GM19455 (cell line): ENCODE measurements around the gene SCUBE2.

Experiments used
- ATAC-seq: cut with Tn5 transposase; IDR thresholded peaks from one replicate; pipeline ENCODE4 v1.9.1; 2021; ENCODE audit not compliant: unreplicated experiment

The SCUBE2 gene

DNA sequence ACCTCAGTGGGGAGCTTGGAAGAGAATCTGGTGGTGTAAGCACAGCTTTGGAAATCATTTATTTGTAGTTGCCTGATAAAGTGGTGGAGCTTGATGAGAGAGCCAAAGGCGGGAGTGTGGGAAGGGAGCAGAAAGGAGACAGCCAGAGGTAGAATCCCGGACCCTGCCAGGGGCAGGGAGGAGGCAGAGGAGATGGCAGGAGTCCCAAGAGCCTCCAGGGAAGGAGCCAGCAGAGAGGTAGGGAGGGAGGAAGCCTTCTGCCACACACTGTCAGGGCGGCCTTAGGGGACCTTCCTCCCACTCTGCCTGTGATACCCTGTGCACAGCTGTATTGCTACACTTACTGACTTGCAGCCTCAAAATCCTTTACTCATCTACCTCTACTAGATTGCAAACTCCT, 15.4 kb downstream of the SCUBE2 start:
- ATAC-seq = no peak

DNA sequence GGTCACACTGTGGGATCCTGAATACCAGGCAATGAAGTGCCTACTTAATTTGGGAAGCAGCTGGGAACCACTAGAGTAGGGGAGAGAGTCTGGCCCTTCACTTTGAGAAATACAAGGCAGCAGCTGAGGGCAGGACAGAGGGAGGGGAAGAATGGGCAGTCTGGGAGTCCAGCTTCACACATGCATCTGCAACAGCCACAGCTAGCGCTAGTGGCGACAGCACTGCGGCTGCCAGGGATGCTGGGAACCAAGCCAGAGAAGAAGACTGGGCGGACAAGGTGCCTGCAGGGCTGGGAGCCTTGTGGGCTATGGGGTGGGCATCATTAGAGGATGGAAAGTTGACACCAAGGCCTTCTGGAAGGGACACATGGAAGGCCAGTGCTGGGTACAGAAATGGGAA, 15.8 kb downstream of the SCUBE2 start:
- no peak for ATAC-seq

DNA sequence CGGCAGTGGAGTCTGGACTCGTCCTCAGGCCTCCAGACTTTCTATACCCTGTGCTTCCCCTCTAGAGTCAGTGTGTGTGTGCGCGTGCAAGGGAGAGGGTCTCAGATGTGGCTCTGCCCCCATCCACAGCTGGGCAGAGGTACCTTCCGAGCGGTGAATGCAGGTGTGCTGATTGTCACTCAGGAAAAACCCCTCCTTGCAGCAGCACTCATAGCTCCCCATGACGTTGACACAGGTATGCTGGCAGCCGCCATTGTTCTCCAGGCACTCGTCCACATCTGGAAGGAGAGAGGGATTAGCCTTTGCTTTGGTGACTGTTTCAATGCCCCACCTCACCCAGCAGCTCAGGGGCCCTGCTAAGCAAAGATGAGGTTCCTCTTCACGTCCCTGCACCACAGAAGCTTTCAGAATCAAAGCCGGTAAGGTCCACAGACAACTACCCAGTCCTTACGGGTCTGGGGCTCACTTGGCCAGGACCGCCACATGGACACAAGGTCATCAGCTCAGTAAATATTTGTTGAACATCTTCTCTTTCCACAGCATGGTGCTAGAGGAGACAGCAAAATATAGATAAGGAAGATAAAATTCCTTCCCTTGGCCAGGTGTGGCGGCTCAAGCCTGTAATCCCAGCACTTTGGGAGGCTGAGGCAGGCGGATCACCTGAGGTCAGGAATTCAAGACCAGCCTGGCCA, 16.9 kb downstream of the SCUBE2 start:
- ATAC-seq = no peak

DNA sequence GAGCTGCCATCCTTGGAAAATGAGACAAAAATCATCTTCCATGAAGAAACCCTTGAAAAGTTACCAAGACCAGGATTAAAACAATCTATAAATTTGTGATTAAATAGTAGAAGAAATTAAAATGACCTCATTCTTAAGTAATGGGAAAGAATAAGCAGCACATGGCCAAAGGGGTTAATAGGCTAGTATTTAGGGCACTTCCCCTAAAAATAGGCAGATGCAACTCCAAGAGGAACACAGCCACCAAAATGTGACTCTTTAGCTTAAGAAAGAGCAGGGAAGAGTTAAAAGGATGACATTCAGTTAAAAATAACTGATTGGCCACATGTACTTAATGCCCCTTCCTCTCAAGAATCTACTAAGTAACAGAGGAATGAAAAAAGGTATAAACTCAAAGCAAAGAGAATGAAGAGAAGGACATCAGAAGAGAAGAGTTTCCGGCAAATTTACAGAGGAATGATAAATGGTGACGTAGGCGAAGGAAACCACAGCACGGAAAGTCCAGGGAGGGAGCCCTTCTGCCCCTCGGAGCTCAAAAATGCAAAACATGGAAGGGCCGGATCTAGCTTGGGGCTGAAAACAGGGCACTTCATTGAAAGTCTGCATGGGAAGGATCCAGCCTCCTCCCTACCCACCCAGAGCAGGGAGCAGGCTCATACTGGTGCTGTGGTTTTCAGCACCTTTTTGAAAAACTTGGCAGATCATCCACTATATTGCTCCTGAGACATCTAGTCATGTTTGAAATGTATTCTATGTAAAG, 17.8 kb downstream of the SCUBE2 start:
- no peak for ATAC-seq

DNA sequence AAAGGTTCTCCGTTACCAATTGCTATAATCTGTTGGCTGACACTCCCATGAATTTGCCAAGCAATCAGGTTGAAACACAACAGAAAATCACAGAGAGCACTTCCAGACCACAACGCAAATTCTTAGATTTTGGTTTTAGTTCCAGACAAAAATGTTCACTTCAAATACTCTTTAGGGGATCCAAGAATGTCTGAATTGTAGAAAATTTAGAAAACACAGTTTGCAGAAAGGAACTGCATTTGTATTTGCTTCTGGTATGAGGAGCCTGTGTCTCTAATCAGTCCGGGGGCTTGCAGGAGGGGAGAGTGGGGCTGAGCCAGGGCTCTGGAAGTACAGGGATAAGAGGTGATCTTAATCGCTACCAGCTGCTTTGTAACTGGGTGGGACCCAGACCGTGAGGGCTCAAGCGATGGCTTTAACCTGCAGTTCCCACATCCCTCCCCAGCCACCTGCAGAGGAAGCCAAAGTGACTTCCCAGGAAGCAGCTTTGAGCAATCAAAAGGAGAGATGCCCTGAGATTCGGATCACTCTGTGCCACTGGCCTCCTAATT, 18.7 kb downstream of the SCUBE2 start:
- ATAC-seq = no peak

DNA sequence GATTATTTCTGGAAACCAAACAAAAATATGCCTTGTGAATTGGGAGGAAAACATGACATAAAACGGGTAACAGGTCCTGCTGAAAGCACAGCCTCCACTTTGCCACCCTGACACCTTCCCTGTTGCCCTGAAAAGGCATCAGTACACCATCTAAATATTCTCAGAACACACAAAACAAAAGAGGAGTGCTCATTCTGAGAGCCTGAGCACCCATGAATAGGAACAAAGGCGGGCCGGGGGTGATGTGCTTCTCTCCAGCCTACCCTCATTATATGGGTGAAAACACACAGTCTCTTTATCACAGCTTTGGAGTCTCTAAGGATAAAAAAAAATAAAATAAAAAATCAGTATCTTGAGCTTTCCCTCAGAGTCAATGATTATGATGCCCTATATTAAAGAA, 19.7 kb downstream of the SCUBE2 start:
- no peak for ATAC-seq

DNA sequence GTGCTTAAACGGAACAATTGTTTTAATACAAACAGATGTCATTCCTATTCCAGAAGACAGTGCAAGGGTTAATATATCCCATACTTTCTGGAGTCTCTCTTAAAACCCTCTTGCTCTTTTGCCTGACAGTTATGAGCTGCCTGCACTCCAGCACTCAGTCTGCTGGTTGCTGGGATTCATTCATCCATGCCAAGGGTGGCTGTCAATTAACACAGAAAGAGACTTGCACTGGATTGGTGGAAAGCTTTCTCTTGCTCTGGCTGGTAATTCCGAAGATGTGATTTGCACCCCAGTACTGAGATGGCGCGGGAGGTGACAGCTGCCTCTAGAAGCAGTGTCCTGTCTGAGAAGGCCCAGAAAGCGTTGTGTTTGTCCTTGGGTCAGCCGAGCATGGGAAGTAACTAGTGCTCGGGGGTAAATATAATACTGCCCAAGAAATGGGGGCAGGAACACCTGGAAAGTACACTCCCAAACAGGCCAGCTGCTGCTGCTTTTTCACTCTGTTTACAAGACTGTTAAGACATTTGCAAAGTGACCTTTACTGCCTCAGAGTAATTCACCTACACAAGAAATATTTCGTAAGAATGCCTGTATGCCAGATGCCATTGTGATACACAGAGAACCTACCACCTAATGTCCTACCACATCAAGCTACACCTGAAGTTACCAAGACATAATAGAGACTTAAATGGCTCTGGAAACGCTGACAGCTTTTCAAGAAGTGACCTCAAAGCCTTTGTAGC, 20.5 kb downstream of the SCUBE2 start:
- no peak for ATAC-seq

DNA sequence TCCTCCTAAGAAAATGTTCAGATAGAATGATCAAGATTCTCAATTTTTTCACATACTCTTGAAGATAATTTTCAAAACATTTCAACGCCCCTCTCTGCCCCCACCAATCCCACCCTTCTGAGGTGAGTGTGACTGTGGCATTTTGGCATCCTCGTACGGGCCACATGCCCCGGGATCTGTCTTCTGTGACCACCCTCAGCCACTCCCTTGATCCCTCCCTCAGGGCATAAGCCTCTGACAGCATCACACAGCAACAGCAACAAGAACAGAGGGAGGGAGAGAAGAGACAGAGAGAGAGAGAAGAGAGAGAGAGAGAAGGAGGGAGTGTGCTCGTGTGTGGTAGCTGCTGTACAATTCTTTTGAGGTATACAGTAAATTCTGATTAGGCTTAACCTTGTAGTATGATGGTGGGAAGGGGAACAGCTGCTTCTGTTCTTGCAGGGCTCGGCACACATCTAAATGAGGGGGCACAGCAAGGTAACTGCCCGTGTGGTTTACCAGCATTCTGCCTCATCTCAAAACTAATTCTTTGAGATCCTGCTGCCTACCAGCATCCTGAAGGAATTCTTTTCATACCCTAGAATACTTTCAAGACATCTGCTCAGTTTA, 21.4 kb downstream of the SCUBE2 start:
- no peak for ATAC-seq

DNA sequence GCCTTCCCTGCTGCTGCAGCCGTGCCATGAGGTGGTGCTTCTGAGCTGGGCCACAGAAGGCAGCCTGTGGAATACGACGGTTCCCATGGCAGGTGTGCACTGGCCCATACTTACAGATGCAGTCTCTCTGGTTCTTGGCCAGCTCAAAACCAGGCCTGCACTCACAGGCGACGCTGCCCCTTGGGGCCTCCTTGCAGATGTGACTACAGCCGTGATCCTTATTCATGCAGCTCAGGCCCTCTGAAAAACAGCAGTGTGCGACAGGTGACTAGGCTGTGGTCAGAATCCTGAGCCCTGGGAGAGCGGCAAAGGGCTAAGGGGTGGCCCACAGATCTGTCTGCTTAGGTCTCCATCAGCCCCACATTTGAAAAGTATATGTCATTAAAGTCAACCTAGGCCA, 22.1 kb downstream of the SCUBE2 start:
- no peak for ATAC-seq

DNA sequence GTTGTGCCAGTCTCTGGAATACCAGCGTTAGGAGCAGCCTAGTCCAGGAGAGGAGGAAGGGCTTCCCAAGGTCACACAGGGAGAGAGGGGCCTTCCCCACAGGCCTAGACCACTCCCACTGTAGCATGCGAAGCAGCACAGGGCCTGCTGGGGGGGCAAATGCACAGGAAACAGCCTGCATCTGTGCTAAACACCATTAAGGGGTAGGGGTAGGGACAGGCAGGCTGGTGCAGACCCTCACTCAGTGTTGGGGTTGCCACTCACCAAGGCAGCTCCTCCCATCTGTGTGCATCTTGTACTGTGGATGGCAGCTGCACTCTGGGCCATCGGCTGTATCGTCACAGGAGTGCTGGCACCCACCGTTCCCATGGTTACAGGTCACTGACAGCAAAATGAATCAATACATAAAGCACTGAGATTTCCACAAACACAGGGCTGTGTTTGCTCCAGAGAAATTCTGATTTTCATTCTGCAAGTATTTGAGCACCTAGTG, 24.9 kb downstream of the SCUBE2 start:
- no peak for ATAC-seq

DNA sequence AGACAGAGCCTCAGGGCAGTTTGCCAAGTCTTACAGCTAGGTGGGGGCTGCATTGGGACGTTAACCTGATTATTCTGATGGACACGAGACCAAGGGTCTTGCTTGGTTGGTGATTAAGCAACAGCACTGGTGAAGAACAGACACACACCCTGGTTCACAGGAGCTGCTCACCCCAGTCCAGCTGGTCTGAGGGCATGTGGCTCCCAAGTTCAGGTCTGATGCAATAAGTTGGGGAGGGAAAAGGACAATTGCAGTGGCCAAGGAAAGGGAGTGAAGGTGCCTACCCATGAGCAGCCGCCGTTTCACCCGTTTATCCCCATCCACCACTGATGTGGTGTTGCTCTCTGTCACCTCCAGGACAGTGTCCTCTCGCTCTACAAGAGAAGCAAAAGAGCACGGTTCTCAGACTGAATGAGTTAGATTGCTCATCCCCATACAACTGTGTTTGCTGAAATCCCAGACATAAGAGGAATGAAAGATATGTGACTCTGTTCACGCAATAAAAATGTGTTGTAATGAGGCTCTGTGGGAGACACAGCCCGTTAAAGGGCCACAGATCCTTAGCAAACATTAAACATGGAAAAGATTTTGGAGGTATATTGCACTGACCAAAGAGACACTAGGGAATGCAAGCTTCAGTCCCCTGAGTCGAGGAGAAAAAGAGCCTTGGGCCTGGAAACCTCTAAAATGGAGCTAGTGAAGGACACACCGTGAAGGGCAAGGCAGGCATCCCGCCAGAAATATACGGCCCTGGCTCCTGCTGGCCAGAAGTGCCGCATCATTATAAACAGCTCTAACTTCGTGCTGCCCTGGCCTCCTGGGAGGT, 25.6 kb downstream of the SCUBE2 start:
- no peak for ATAC-seq

DNA sequence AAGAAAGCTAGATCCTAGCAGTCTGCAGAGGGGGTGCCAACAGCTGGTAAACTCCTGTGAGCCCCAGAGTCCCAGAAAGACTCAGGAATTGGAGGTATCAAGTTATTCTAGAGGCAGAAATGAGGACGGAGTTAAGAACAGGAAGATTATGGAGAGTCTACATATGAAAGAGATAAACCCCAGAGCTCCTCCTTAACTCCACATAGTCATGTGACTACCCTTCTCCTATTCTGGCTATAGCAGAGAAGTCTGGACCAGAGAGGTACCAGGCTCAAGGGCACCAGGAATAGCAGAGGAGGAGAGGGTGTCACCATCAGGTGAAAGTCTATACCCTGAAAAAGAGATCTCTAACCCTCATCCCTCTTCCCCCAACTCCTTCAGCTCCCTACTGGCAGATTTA, 29.6 kb downstream of the SCUBE2 start:
- no peak for ATAC-seq

DNA sequence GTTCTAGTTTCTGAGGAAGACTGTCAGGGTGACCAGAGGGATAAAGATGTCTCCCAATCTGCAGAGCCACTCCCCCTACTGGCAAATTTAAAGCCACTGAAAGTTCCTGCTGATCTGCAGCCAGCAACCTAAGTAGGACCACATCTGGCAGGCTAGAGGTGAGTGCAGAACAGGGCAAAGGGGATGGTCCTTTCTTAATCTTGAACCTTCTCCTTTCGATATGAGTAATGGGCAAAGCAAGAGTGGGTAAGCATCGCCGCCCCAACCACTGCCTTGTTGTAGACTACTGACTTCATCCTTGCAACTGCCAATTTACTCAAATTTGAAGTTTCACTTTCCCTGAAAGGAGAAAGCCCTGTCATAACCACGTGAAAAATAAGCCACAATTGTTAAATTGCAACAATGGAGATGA, 30.7 kb downstream of the SCUBE2 start:
- peak; percentile 94 for ATAC-seq

DNA sequence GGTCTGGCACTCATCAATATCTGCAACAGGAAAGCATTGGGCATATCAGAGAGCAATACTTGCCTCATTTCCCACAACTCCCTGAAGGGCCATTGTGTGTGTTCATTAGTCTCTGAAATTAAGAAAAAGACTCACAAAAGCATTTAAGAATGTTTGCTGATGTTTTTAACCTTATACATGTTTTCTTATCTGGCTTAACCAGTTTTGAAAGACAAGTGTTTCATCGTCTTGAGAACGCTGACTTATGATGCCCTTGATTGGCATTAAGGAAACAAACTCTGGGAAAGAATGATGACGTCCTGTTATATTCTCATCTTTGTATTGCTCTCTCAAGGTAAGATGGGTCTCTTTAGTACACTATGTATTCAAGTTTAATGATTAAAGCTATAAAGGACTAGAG, 32.0 kb downstream of the SCUBE2 start:
- no peak for ATAC-seq

DNA sequence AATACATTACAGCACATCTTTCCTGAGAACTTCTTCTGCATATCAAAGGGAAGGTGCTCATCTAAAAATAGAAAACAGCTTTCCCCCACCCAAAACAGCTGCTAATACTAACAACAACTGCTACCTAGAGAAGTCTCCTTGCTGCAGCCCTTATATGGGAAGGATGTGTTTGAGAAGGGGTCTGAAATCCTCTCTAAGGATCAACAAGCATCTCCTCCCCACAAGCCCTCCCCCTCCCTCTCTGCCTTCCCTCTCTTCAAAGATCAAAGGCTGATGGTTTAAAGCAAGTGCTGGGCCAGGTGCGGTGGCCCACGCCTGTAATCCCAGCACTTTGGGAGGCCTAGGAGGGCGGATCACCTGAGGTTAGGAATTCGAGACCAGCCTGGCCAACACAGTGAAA, 33.5 kb downstream of the SCUBE2 start:
- ATAC-seq = no peak

DNA sequence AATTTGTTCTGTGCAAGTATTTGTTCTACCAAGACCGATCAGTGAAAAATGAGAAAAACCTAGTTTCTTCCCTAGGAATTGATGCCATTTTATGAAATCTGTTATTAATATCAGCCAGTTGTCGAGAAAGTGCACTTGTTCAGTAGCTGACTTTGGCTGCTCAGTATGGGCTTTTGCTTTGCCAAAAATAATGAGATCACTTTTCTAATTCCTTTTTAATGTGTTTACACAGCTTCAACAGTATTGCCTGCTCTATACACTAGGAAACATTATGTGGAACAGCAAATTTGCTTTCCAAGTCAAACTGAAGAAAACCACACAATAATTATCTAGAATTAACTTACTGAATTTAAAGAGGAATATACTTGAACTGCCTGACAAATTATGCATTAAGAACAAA, 34.4 kb downstream of the SCUBE2 start:
- ATAC-seq = no peak

DNA sequence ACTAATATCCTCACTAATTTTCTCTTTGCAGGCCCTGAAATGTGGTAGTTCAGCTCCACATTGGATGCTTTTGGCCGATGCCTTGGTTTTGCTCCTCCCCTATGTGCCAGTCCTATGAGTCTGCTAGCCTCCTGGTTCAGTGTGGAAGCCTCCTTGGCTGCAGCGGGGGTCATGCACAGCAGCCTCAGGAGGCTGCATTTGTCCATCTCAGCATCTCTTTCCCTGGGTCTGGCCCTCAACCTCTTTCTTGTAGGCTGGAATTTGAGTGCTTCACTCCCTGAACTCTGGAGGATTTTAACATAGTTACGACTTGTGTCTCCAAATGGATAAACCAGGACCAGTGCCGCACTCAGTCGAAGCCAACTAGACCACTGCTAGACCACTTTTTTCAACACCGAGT, 34.9 kb downstream of the SCUBE2 start:
- ATAC-seq = no peak

DNA sequence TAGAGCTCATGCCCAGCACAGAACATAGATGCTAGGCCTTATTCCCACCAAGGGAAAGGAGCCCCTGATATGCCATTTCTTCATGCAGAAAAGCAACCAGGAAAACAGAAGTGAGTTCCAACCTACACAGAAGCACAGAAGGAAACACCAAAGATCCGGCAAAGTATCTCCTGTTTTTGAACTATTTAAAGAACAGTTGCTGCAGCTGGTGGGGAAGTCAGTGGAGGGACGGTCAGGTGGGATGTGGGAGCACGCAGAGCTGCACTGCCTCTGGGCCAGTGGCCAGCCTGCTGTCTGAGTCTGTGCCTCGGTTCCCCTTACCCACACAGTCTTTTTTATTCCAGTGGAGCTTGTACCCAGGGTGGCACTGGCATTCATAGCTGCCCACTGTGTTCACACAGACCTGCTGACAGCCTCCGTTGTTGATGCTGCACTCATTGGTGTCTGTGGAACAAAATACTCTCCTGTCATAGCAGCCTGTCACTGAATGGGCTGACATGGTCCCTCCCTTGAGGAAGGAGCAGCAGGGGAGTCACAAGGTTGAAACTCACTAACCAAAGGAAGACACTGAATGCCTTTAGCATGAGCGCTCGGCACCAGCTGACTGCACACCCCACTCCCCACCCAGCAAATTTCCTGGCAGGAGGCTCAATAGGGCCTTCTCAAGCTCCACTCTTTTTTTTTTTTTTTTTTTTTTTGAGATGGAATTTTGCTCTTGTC, 37.9 kb downstream of the SCUBE2 start:
- ATAC-seq = no peak

DNA sequence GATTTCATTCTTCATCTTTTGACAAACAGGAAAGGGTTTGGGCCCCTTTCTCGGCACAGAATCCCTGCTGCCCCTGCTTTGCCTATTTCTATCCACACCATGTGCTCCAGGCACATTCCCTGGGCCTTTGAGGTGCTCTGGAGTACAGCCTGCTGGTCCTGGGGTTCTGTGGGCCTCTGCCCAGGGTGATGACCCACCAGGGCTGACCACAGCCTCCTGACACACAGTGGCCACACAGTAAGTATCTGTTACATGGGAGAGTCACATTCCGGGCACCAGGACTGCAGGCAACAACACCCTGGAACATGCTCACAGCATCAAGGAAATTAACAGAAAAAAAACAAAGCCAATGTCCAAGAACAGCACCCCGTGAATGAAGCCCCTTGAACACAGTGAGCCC, 39.1 kb downstream of the SCUBE2 start:
- ATAC-seq = no peak

DNA sequence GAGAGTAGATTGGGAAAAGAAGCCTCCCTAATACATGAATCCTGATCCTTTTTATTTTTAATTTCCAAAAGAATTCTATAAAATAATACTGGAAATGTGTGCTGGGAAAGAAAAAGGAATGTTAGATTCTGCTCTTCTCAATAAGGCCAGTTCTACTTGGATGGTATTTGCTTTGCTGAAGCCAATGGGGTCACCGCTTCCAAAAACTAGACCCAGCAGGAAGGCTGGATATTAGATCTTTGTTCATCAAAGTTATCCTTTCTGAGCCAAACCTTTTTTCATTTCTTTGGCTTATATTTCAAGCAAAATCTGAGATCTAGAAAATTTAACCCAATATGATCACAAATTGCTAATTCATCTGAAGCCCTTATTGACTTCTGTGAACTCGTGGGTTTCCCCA, 41.4 kb downstream of the SCUBE2 start:
- no peak for ATAC-seq
